SK-N-SH (cell line): Measurements from ENCODE around the gene TRIM58. TPM values are rescaled to one million over a fixed set of nuclear protein-coding genes. Genes with fewer than 3 reads are reported as not detected.

ENCODE experiments used
- CTCF ChIA-PET: fragments of 300-600, 350-600 bp; formaldehyde crosslinking; extraction: SDS; loops from one replicate; lab custom pipeline; 2021; lab: Yijun Ruan, JAX
- POLR2A ChIA-PET: fragments of 350-600 bp; sonication (Branson Sonifier 250); formaldehyde crosslinking; extraction: SDS; loops from one replicate; lab custom pipeline; 2020; ENCODE audit warnings: antibody characterized with exemption, inconsistent platforms; lab: Yijun Ruan, JAX
- DNase-seq: peaks from one replicate; pipeline ENCODE4 v3.0.0; 2012
- H2AFZ ChIP-seq: fragments of 200-600 bp; sonication (generic); 2 replicates; pipeline ENCODE4 v1.8.1; 2016; ENCODE audit warnings: antibody characterized with exemption, mild to moderate bottlenecking, low read depth
- H3F3A ChIP-seq: fragments of 200-600 bp; sonication (generic); replicated peaks from 2 replicates; pipeline ENCODE3; 2016; ENCODE audit warnings: antibody characterized with exemption, mild to moderate bottlenecking; ENCODE audit not compliant: insufficient read depth
- H3K27ac ChIP-seq, 2 experiments: fragments of 200-500 bp in 1 of 2; fragments of 200-600 bp in 1 of 2; sonication (Bioruptor generic) in 1 of 2; sonication (generic), shearing (Covaris generic) in 1 of 2; 2 replicates each; pipeline versions ENCODE4 v1.5.1 to v1.6.1; 2014 to 2016; ENCODE audit warnings: low read depth in 2 of 2, inconsistent platforms in 1 of 2, low read length in 1 of 2, mild to moderate bottlenecking in 1 of 2, mixed read lengths in 1 of 2
- H3K27me3 ChIP-seq: fragments of 200-600 bp; sonication (generic), shearing (Covaris generic); 2 replicates; pipeline ENCODE4 v1.6.1; 2016; ENCODE audit warnings: mixed run types; ENCODE audit not compliant: insufficient read depth
- H3K36me3 ChIP-seq, 2 experiments: fragments of 200-500 bp in 1 of 2; fragments of 200-600 bp in 1 of 2; sonication (Bioruptor generic) in 1 of 2; sonication (generic) in 1 of 2; replicated peaks in 1 of 2; 2 replicates each; pipeline versions ENCODE3 to v1.5.1; 2014 to 2016; ENCODE audit warnings: low read length in 1 of 2, mild to moderate bottlenecking in 1 of 2; ENCODE audit not compliant: insufficient read depth in 2 of 2, control insufficient read depth in 1 of 2
- H3K4me1 ChIP-seq, 2 experiments: fragments of 200-500 bp in 1 of 2; fragments of 200-600 bp in 1 of 2; sonication (Bioruptor generic) in 1 of 2; sonication (generic), shearing (Covaris generic) in 1 of 2; 2 replicates each; pipeline versions ENCODE4 v1.5.1 to v1.6.1; 2014 to 2016; ENCODE audit warnings: low read depth in 1 of 2, low read length in 1 of 2, mixed run types in 1 of 2; ENCODE audit not compliant: insufficient read depth in 2 of 2, control insufficient read depth in 1 of 2
- H3K4me2 ChIP-seq: fragments of 200-600 bp; sonication (generic), shearing (Covaris generic); 2 replicates; pipeline ENCODE4 v1.6.1; 2017; ENCODE audit warnings: mixed run types
- H3K4me3 ChIP-seq, 2 experiments: fragments of 200-500 bp in 1 of 2; fragments of 200-600 bp in 1 of 2; sonication (Bioruptor generic) in 1 of 2; sonication (generic), shearing (Covaris generic) in 1 of 2; 2 replicates each; pipeline versions ENCODE4 v1.5.1 to v1.8.1; 2014 to 2016; ENCODE audit warnings: low read depth in 2 of 2, inconsistent platforms in 1 of 2, low read length in 1 of 2, mild to moderate bottlenecking in 1 of 2, mixed read lengths in 1 of 2, moderate library complexity in 1 of 2
- H3K79me2 ChIP-seq: fragments of 200-600 bp; sonication (generic); 2 replicates; pipeline ENCODE4 v1.8.1; 2017; ENCODE audit warnings: mild to moderate bottlenecking; ENCODE audit not compliant: insufficient read depth
- H3K9ac ChIP-seq: fragments of 200-600 bp; sonication (generic); 2 replicates; pipeline ENCODE4 v1.6.1; 2017; ENCODE audit warnings: mixed run types
- H3K9me2 ChIP-seq: fragments of 200-600 bp; sonication (generic); 2 replicates; pipeline ENCODE4 v1.6.1; 2017; ENCODE audit warnings: mixed run types
- H3K9me3 ChIP-seq: fragments of 200-600 bp; sonication (generic); 2 replicates; pipeline ENCODE4 v1.6.1; 2017; ENCODE audit warnings: mixed run types, mild to moderate bottlenecking, moderate library complexity
- H4K20me1 ChIP-seq: fragments of 200-600 bp; sonication (generic); 2 replicates; pipeline ENCODE4 v1.6.1; 2017; ENCODE audit warnings: mild to moderate bottlenecking, mixed run types; ENCODE audit not compliant: insufficient read depth
- CHD2 ChIP-seq: fragments of 150-350 bp; IDR thresholded peaks from 2 replicates; pipeline ENCODE4 v1.6.1; 2018; ENCODE audit warnings: low read length; ENCODE audit not compliant: partially characterized antibody
- ELF1 ChIP-seq: IDR thresholded peaks from 2 replicates; pipeline ENCODE4 v1.4.0; 2012
- EP300 ChIP-seq, 2 experiments: IDR thresholded peaks; 2 replicates each; pipeline versions ENCODE4 v1.4.0 to v1.6.1; 2012; ENCODE audit warnings: borderline replicate concordance in 1 of 2, low read depth in 1 of 2, low read length in 1 of 2
- EZH2phosphoT487 ChIP-seq: fragments of 200-600 bp; sonication (generic); IDR thresholded peaks from 2 replicates; pipeline ENCODE4 v1.6.1; 2017; ENCODE audit warnings: low read depth, mixed run types, mild to moderate bottlenecking, antibody characterized with exemption, moderate library complexity, borderline replicate concordance
- FOXJ3 ChIP-seq: sonication (generic); formaldehyde crosslinking; IDR thresholded peaks from 2 replicates; pipeline ENCODE4 v1.5.1; 2020; ENCODE audit warnings: mild to moderate bottlenecking, missing genetic modification reagents
- FOXM1 ChIP-seq: IDR thresholded peaks from 2 replicates; pipeline ENCODE4 v1.4.0; 2012; ENCODE audit warnings: low read depth, mild to moderate bottlenecking
- GATA2 ChIP-seq: sonication (generic); formaldehyde crosslinking; IDR thresholded peaks from 2 replicates; pipeline ENCODE4 v1.5.0; 2020; ENCODE audit warnings: mild to moderate bottlenecking, missing genetic modification reagents
- IRF3 ChIP-seq: fragments of 150-350 bp; IDR thresholded peaks from 2 replicates; pipeline ENCODE4 v1.6.1; 2016; ENCODE audit warnings: mild to moderate bottlenecking, low read depth, low read length
- JUND ChIP-seq: IDR thresholded peaks from 2 replicates; pipeline ENCODE4 v1.4.0; 2012
- MAX ChIP-seq: IDR thresholded peaks from 2 replicates; pipeline ENCODE4 v1.4.0; 2012; ENCODE audit warnings: low read depth
- NFIC ChIP-seq: IDR thresholded peaks from 2 replicates; pipeline ENCODE4 v1.4.0; 2012; ENCODE audit warnings: borderline replicate concordance
- RCOR1 ChIP-seq: fragments of 150-350 bp; IDR thresholded peaks from 2 replicates; pipeline ENCODE4 v1.6.1; 2017; ENCODE audit warnings: antibody characterized with exemption, low read length
- REST ChIP-seq: IDR thresholded peaks from 2 replicates; pipeline ENCODE4 v1.6.1; 2012; ENCODE audit warnings: mild to moderate bottlenecking, low read depth, low read length, moderate library complexity
- SIN3A ChIP-seq: IDR thresholded peaks from 2 replicates; pipeline ENCODE4 v1.6.1; 2012; ENCODE audit warnings: low read depth, mild to moderate bottlenecking, low read length, moderate library complexity, borderline replicate concordance
- SMC3 ChIP-seq: IDR thresholded peaks from 2 replicates; pipeline ENCODE4 v1.6.1; 2012; ENCODE audit warnings: low read depth, low read length, improper control_type of control experiment
- TEAD4 ChIP-seq: IDR thresholded peaks from 2 replicates; pipeline ENCODE4 v1.4.0; 2012; ENCODE audit warnings: mild to moderate bottlenecking, borderline replicate concordance; ENCODE audit not compliant: insufficient read depth
- ZBTB33 ChIP-seq: IDR thresholded peaks from 2 replicates; pipeline ENCODE4 v1.4.0; 2012; ENCODE audit warnings: low read depth, borderline replicate concordance
- WGBS: methylation state at CpG from one replicate; pipeline ENCODE4 v1.1.6; 2017; ENCODE audit warnings: low lambda C conversion rate; 5-methylcytosine and 5-hydroxymethylcytosine counted together
- polyA plus RNA-seq, 3 experiments: library from polyadenylated mRNA; depleted of rRNA; stranded (reverse); fragments of >200 nt; gene quantifications; 2 replicates each; pipeline ENCODE4 v1.2.3, GENCODE V29; 2012

The TRIM58 gene
- polyA plus RNA-seq, 1 of the 3 experiments (the other 2 are of a cell fraction) = 0.35 TPM

- TF ChIP-seq SIN3A (no peak), NFIC (no peak), FOXM1 (no peak), RCOR1 (no peak), EZH2phosphoT487 (no peak), JUND (no peak), REST (no peak), FOXJ3 (CRISPR knock-in tag) (no peak), MAX (no peak), GATA2 (CRISPR knock-in tag) (no peak), CHD2 (no peak), IRF3 (no peak), SMC3 (no peak), EP300 (IDR thresholded peaks at IDR 0.05; ENCODE audit: borderline replicate concordance in 1 of 2, low read depth in 1 of 2, low read length in 1 of 2) (no peak), ELF1 (no peak), TEAD4 (no peak), ZBTB33 (no peak)
- no peak for DNase-seq
- H3K27ac ChIP-seq = no peak overlapping the region
- no peak overlapping the region for H3K9ac ChIP-seq
- no peaks in the 10 kb centered on the region for H3K79me2 ChIP-seq
- POLR2A ChIA-PET = no interaction called here
- H3K27me3 ChIP-seq = no peaks in the 10 kb centered on the region; the same call in 1 of the 2 replicates
- no peaks in the 10 kb centered on the region for H4K20me1 ChIP-seq
- H3K4me2 ChIP-seq = no peak overlapping the region
- H3F3A ChIP-seq = no peaks in the 10 kb centered on the region
- WGBS = 10% methylated on average over 2 of the region's 2 CpGs
- H3K9me3 ChIP-seq = no peaks in the 10 kb centered on the region
- no peaks in the 10 kb centered on the region for H3K36me3 ChIP-seq
- H3K9me2 ChIP-seq = no peaks in the 10 kb centered on the region
- H3K4me3 ChIP-seq = no peak overlapping the region
- no peak overlapping the region for H2AFZ ChIP-seq
- H3K4me1 ChIP-seq = no peaks in the 10 kb centered on the region
- CTCF ChIA-PET = no interaction called here
These were observed 16.2 kb upstream of the TRIM58 start for GRCh38 chr1:247840818-247841217.
